Stomach (tissue), 9 donors: ENCODE measurements around the gene SSTR1. TPM values are rescaled to one million over a fixed set of nuclear protein-coding genes. Genes with fewer than 3 reads are reported as not detected.

Experiments used
- DNase-seq, 2 donors: peaks; one replicate each; pipeline versions ENCODE4 v3.0.0 to v3.0.0-alpha.2; 2013 to 2019
- H3K27ac ChIP-seq, 5 donors: fragments of 200-600 bp in 4 of 5; sonication (generic) in 4 of 5; one replicate each; pipeline ENCODE4 v1.5.1; 2013 to 2019; ENCODE audit warnings: mild to moderate bottlenecking in 1 of 5, moderate library complexity in 1 of 5
- H3K27me3 ChIP-seq, 3 donors: fragments of 200-600 bp; sonication (generic); one replicate each; pipeline ENCODE4 v1.5.1; 2017 to 2019; ENCODE audit warnings: mixed run types in 1 of 3
- H3K36me3 ChIP-seq, 4 donors: fragments of 200-600 bp; sonication (generic); 1 replicate in 3 of 4; 2 replicates in 1 of 4; pipeline ENCODE4 v1.5.1; 2016 to 2019
- H3K4me1 ChIP-seq, 4 donors: fragments of 200-600 bp; sonication (generic); one replicate each; pipeline ENCODE4 v1.5.1; 2016 to 2019
- H3K4me3 ChIP-seq, 4 donors: fragments of 200-600 bp; sonication (generic) in 3 of 4; one replicate each; pipeline ENCODE4 v1.5.1; 2016 to 2019; ENCODE audit warnings: mild to moderate bottlenecking in 1 of 4
- H3K9me3 ChIP-seq, 4 donors: fragments of 200-600 bp; sonication (generic); one replicate each; pipeline ENCODE4 v1.5.1; 2016 to 2019
- CTCF ChIP-seq, 7 experiments: fragments of 450-650 bp in 4 of 7; fragments of 200-600 bp in 3 of 7; sonication (generic) in 3 of 7; IDR thresholded peaks; one replicate each; pipeline ENCODE4 v1.5.1; 2016 to 2019; ENCODE audit warnings: antibody characterized with exemption in 7 of 7, control low read depth in 2 of 7, mild to moderate bottlenecking in 1 of 7
- EP300 ChIP-seq: sonication (generic); formaldehyde crosslinking; IDR thresholded peaks from one replicate; pipeline ENCODE4 v1.6.1; 2017; ENCODE audit warnings: antibody characterized with exemption
- POLR2A ChIP-seq, 4 donors: fragments of 450-650 bp; IDR thresholded peaks; one replicate each; pipeline ENCODE4 v1.6.1; 2016; ENCODE audit warnings: antibody characterized with exemption in 4 of 4, control low read depth in 2 of 4, mild to moderate bottlenecking in 1 of 4, moderate library complexity in 1 of 4
- POLR2AphosphoS5 ChIP-seq, 3 donors: sonication (generic); formaldehyde crosslinking; IDR thresholded peaks; one replicate each; pipeline ENCODE4 v1.6.1; 2016; ENCODE audit warnings: antibody characterized with exemption in 3 of 3
- WGBS, 5 donors: extraction: QIAGEN DNeasy Blood & Tissue Kit in 3 of 5; methylation state at CpG; one replicate each; pipeline versions ENCODE4 v1.1.5 to v1.1.7; 2013 to 2018; 5-methylcytosine and 5-hydroxymethylcytosine counted together
- intact Hi-C: fragments of 100-400 bp; cut with DNase I; formaldehyde crosslinking; loops from one replicate; pipeline ENCODE4 v1.15.1; 2023; ENCODE audit warnings: low total_unique reads
- polyA plus RNA-seq, 3 donors: library from polyadenylated mRNA; stranded (reverse); fragments of 200-250 nt; gene quantifications; one replicate each; pipeline ENCODE4 v1.2.3, GENCODE V29; 2013
- total RNA-seq, 5 donors: library from RNA; depleted of rRNA; stranded (reverse); fragments of >200 nt; gene quantifications; one replicate each; pipeline versions ENCODE4 v1.1.0 to v1.2.3, GENCODE V29; 2014 to 2016
- donor health status: healthy with polysubstance abuse.
- donor health status: Bipolar disorder and iron deficiency.
- donor health status: healthy.

Gene SSTR1
- total and polyA plus RNA-seq, 8 donors = 1.1 to 26.1 (median 12.7) TPM

- H3K27me3 ChIP-seq = peaks cover 0 to 31% (median 19%) of the 10 kb centered on the region in 3 donors
- H3K4me3 ChIP-seq = peak overlapping the region in 3 of 4 donors; percentile 21 to 59 (median 49)
- peak overlapping the region in 1 of 5 donors; percentile 66 for H3K27ac ChIP-seq
- intact Hi-C loops = no loop called here
- H3K4me1 ChIP-seq = peaks cover 10 to 21% (median 16%) of the 10 kb centered on the region in 4 donors
- no peaks in the 10 kb centered on the region for H3K36me3 ChIP-seq
- H3K9me3 ChIP-seq = no peaks in the 10 kb centered on the region
- DNase-seq = no peak
- TF ChIP-seq POLR2A (IDR thresholded peaks at IDR 0.05) (no peak), CTCF (IDR thresholded peaks at IDR 0.05) (no peak), POLR2AphosphoS5 (IDR thresholded peaks at IDR 0.05) (no peak), EP300 (no peak)
- 49 to 66% (median 60%) methylated on average over 4 of the region's 4 CpGs for WGBS, 5 donors
Observed at GRCh38 chr14:38253676-38254075, 46.0 kb downstream of the SSTR1 start.

- H3K36me3 ChIP-seq = no peaks in the 10 kb centered on the region
- H3K9me3 ChIP-seq = no peaks in the 10 kb centered on the region
- peak overlapping the region; percentile 54 to 79 (median 71) for H3K27ac ChIP-seq
- intact Hi-C loops = no loop called here
- TF ChIP-seq POLR2AphosphoS5 (IDR thresholded peaks at IDR 0.05) = no peak
- TF ChIP-seq POLR2A (IDR thresholded peaks at IDR 0.05) = no peak
- TF ChIP-seq CTCF (IDR thresholded peaks at IDR 0.05) = no peak
- no peak for TF ChIP-seq EP300
- H3K4me1 ChIP-seq = peaks cover 10 to 21% (median 16%) of the 10 kb centered on the region in 4 donors
- DNase-seq = peak; percentile 5 to 41
- 16 to 30% (median 16%) methylated on average over 27 to 44 of the region's 44 CpGs for WGBS, 5 donors
- H3K27me3 ChIP-seq = peaks cover 0 to 31% (median 19%) of the 10 kb centered on the region in 3 donors
- peak overlapping the region; percentile 45 to 59 (median 51) for H3K4me3 ChIP-seq
Observed at GRCh38 chr14:38254571-38255407, 47.1 kb downstream of the SSTR1 start.

GRCh38 chr14:38255408-38255672 lies 47.6 kb downstream of the SSTR1 start:
- WGBS, 5 donors = 0 to 4% (median 2%) methylated on average over 9 to 29 of the region's 29 CpGs
- H3K27ac ChIP-seq = peak overlapping the region; percentile 51 to 79 (median 71)
- no peaks in the 10 kb centered on the region for H3K36me3 ChIP-seq
- peak in 1 of 2 donors; percentile 67 for DNase-seq
- peaks cover 0 to 31% (median 19%) of the 10 kb centered on the region in 3 donors for H3K27me3 ChIP-seq
- intact Hi-C loops = no loop called here
- TF ChIP-seq CTCF (IDR thresholded peaks at IDR 0.05) (no peak), EP300 (no peak), POLR2AphosphoS5 (IDR thresholded peaks at IDR 0.05) (no peak), POLR2A (IDR thresholded peaks at IDR 0.05) (no peak)
- H3K9me3 ChIP-seq = no peaks in the 10 kb centered on the region
- H3K4me3 ChIP-seq = peak overlapping the region; percentile 45 to 59 (median 51)
- H3K4me1 ChIP-seq = peaks cover 10 to 21% (median 16%) of the 10 kb centered on the region in 4 donors

GRCh38 chr14:38255673-38256532 lies 48.2 kb downstream of the SSTR1 start, which contains the start of gene CLEC14A:
Gene CLEC14A, minus strand, starts transcription at chr14:38256093. Its CDS starts 71 bp downstream, at chr14:38256022.
- Histone ChIP-seq H3K36me3 (no peaks in the 10 kb centered on the region), H3K27ac (peak within 1 kb of the TSS; percentile 51 to 79 (median 71)), H3K4me3 (peak within 1 kb of the TSS; percentile 45 to 59 (median 51)), H3K27me3 (peaks cover 0 to 31% (median 19%) of the 10 kb centered on the region in 3 donors), H3K4me1 (peaks cover 10 to 21% (median 16%) of the 10 kb centered on the region in 4 donors), H3K9me3 (no peaks in the 10 kb centered on the region)
- peak in 1 of 2 donors; percentile 73 for DNase-seq
- WGBS, 5 donors = 11 to 27% (median 15%) methylated on average over 17 to 68 of the region's 68 CpGs
- intact Hi-C loops = no loop called here
- no peak for TF ChIP-seq EP300
- TF ChIP-seq CTCF (IDR thresholded peaks at IDR 0.05) = no peak
- no peak for TF ChIP-seq POLR2AphosphoS5 (IDR thresholded peaks at IDR 0.05)
- no peak for TF ChIP-seq POLR2A (IDR thresholded peaks at IDR 0.05)
